ENCODE measurements around the gene IKBKE.

IKBKE gene

GRCh38 chr1:206495493-206496046 lies 25.3 kb downstream of the IKBKE start:
- no peak for DNase-seq (ENCODE audit: low spot score)

- DNase-seq (ENCODE audit: low spot score), result no peak
Measured at GRCh38 chr1:206496131-206496793, 26.0 kb downstream of the IKBKE start.

GRCh38 chr1:206497363-206497762 lies 27.1 kb downstream of the IKBKE start:
- DNase-seq (ENCODE audit: low spot score), result no peak

GRCh38 chr1:206497774-206498173 lies 27.5 kb downstream of the IKBKE start:
- no peak for DNase-seq (ENCODE audit: low spot score)

GRCh38 chr1:206498685-206499084 lies 28.4 kb downstream of the IKBKE start:
- no peak for DNase-seq (ENCODE audit: low spot score)

GRCh38 chr1:206500046-206500445 lies 29.8 kb downstream of the IKBKE start:
- DNase-seq (ENCODE audit: low spot score), result no peak

GRCh38 chr1:206501881-206502280 lies 31.6 kb downstream of the IKBKE start:
- DNase-seq (ENCODE audit: low spot score), result no peak

GRCh38 chr1:206502403-206502802 lies 32.1 kb downstream of the IKBKE start:
- no peak for DNase-seq (ENCODE audit: low spot score)

- DNase-seq (ENCODE audit: low spot score), result no peak
Measured at GRCh38 chr1:206502812-206503211, 32.5 kb downstream of the IKBKE start.

GRCh38 chr1:206503591-206504362 lies 33.5 kb downstream of the IKBKE start:
- DNase-seq (ENCODE audit: low spot score), result no peak

GRCh38 chr1:206504363-206504713 lies 34.1 kb downstream of the IKBKE start:
- no peak for DNase-seq (ENCODE audit: low spot score)

GRCh38 chr1:206505702-206506355 lies 35.6 kb downstream of the IKBKE start:
- no peak for DNase-seq (ENCODE audit: low spot score)

GRCh38 chr1:206506405-206507283 lies 36.4 kb downstream of the IKBKE start:
- DNase-seq (ENCODE audit: low spot score), result no peak

- no peak for DNase-seq (ENCODE audit: low spot score)
Measured at GRCh38 chr1:206507284-206508129, 37.2 kb downstream of the IKBKE start, which contains the start of gene RASSF5. Gene RASSF5 (plus strand): TSS chr1:206507531. CDS start chr1:206507603, 72 bp downstream.

- DNase-seq (ENCODE audit: low spot score), result no peak
Measured at GRCh38 chr1:206508130-206508889, 38.0 kb downstream of the IKBKE start.

GRCh38 chr1:206508956-206509355 lies 38.7 kb downstream of the IKBKE start:
- no peak for DNase-seq (ENCODE audit: low spot score)

- no peak for DNase-seq (ENCODE audit: low spot score)
Measured at GRCh38 chr1:206509612-206510257, 39.5 kb downstream of the IKBKE start.

GRCh38 chr1:206510371-206510770 lies 40.1 kb downstream of the IKBKE start:
- DNase-seq (ENCODE audit: low spot score), result no peak

Measured in SK-N-DZ (cell line).